Measurements from ENCODE around the gene SEMA3B. TPM values are rescaled to one million over a fixed set of nuclear protein-coding genes. Genes with fewer than 3 reads are reported as not detected.
"Not testable (repeated sequence)": the region's sequence is repeated elsewhere in the genome, so short reads cannot be mapped to it uniquely, and the experiment has no call there.

SEMA3B gene
- total RNA-seq, 1 experiment from 2014 or later, result 5.0 TPM

DNA sequence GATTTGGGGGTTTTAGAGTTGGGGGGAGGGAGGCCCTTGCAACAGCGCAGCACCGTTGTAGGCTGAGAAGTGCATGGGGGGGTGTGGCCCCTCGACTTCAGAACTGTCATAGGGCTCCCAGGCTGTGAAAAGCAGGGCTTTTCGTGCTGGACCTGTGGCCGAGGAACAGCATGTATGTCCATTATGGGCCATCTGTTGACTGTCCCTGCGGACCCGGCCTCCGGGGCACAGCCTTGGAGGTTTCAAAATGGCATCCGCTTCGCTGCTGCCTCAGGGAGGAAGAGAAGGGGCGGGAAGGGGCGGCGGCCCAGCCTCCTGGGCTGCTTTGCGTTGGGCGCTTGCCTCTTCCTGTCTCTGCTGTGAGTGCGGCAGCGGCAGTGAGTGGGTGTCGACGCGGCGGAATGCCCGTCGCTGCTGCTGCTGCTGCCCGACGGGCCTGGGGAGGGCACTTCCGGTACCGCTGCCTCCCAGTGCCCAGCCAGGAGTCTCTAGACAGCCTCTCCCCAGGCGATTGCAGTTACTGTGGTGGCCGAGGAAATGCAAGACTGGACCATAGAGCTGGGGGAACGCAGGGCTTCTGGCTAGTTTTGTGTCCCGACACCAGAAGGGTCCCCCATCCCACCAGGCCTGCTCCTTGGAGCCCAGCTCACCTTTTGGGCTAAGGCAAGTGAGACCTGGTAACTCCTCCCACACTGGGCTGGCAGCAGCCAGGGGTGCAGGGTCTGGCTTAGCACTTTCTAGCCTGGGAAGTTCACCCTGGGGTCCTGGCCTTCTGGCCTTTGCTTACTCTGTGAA lies 31.0 kb upstream of the SEMA3B start:
- DNase-seq (ENCODE audit: low read depth), result peak; percentile 92

DNA sequence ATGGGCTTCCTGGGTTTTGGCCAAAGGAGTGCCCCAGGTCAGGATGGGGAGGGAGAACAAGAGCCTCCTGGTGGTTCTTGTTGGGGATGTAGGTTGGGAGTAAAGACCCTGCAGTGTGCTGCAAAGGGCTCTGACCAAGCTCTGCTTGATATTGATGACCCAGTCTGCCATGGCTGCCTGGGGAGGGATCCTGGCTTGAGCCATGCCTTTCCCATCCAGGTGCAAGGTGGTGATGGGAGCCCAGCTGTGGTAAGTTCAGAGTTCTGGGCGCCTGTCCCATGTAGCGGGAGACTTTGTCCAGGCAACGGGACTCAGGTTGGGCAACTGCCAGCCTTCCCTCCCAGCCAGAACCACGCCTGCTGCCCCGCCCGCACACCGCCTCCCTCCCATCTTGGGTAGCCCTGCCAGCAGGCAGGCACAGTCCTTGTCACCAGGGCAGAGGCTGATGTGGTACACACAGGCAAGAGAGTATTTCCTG lies 30.4 kb upstream of the SEMA3B start:
- no peak for DNase-seq (ENCODE audit: low read depth)

DNA sequence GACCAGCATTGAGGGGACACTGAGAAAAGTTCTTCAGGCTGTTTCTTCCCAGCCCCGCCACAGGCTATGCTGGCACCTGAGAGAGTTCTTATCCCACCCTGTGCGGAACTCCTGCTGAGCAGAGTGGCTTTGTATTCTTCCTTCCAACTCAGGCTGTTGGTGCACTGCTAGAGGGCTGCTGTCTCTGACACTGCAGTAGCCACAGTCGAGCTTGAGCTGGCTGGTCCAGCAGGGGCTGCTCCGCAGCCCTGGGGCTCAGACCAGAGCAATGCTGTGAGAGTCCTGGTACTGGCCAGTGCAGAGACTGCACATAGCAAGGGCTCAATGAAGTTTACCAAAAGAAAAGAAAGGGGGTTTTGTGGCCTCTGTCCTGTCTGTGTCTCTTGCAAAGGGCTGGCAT lies 29.3 kb upstream of the SEMA3B start:
- no peak for DNase-seq (ENCODE audit: low read depth)

DNA sequence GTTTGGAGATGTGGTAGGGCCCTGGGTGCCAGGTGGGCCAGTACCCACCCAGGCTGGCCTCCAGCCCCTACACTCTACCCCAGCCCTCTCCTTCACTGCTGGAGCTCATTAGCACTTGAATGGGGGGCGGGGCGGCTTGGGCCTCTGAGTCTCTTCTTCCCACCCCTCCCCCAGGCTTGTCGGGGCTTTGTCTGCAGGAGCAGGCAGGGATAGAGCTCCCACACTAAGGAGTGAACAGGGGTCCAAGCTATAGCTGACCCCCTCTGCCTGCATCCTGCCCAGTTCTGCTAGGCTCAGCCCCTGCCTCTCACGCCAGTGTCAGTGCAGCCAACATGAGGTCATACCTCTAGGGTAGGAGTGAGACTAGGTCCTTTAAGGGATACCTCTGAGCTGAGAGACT lies 27.8 kb upstream of the SEMA3B start:
- no peak for DNase-seq (ENCODE audit: low read depth)

DNA sequence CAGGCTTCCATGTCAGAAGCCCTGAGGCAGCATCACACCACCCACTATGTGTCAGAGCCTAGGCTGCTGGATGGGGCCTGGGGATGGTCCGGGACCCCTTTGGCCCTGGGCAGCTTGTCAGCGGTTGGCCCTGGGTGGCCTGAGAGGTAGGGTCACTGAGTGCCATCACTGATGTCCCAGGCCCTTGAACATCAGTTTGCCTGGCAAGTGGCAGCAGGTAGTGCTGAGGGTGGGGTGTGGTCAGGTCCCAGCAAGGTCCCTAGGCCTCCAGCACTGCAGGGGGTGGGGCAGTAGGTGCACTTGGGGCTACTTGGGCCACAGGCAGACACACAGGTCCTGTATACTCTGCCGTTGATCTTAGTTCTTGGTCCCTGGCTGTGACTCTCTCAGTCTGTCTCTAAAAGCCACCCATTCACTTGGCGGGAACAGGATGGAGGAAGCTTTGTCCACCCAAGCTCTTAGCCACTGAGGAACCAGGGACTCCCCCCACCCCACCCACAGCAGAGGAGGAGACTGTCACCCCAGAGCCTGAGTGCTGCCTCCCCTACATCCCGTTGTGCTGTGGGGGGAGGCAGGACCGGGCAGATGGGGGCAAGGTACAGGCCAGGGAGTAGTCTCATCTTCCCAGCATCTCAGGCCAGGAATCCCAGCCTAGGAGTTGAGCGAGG lies 27.1 kb upstream of the SEMA3B start:
- no peak for DNase-seq (ENCODE audit: low read depth)

DNA sequence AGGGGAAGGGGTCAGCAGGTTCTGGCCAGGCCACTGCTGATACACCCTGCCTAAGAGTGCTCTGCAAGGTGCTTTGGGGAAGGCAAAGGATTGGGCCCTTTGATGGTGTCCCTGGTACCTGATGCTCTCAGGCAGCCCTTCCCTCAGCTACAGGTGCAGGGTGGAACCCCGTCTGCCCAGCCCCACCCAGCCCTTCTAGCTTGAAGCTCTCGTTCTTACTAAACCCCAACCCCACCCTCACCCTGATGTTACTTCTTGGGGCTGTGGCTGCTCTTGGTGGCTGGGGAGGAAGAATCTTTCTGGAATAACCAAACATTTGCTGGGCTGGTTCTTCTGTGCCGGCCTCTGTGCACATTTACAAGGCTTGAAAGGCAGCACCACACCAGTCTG lies 26.6 kb upstream of the SEMA3B start:
- DNase-seq (ENCODE audit: low read depth), result no peak

DNA sequence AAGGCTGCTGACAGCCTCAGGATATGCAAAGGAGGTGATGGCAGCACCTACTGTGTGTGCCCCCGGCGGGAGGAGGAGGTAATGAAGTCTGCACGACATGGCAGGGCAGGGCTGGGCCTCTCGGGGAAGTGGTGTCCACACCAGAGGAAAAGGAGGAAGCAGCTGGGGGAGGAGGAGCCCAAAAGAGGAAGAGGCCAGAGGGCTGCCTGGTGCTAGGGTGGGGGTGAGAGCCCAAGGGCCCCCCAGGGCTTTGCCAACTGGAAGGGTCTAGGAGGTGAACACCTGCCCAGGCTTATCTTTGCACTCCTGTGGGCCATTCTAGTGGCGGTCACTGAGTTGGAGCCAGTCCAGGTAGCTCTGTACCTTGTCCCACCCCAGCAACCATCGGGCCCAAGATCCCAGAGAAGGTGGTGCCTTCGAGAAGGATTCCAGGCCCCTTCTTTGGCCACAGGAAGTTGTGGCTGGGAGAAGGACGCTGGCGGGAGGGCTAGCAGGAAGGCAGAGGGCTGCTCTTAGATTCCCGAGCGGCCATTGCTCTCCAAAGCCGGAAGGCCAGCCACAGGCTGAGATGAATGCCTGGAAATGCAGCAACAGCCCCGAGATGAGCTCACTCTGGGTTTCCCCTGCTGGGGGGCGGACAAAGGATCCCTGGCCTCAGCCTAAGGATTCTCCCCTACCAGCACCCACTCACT lies 25.9 kb upstream of the SEMA3B start:
- DNase-seq (ENCODE audit: low read depth), result peak; percentile 65

DNA sequence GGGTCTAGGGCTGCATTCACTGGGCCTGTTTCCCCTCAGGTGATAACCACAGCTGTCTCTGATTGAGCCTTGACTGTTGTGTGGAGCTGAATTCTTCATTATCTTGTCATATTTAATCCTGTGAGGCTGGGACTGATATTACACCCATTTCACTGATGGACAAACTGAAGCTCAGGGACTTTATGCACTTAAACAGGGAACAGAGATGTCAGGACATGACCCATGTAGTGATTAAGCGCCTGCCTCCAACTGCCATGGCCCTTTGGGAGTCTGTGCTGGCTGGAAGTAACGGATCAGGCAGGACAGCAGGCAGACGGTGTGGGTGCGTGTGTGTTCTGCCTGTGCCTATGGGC lies 25.4 kb upstream of the SEMA3B start:
- DNase-seq (ENCODE audit: low read depth), result no peak

DNA sequence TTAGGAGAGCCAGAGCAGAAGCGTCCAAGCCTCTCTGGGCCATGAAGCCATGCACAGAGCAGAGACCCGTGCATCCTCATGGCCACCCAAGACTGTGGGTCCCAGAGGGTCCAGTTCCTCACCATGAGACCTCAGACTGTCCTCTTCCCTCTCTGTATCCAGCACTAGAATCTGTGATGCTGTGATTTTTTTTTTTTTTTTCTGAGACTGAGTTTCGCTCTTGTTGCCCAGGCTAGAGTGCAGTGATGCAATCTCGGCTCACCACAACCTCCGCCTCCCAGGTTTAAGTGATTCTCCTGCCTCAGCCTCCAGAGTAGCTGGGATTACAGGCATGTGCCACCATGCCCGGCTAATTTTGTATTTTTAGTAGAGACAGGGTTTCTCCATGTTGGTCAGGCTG lies 24.1 kb upstream of the SEMA3B start:
- DNase-seq (ENCODE audit: low read depth), result not testable (repeated sequence)

DNA sequence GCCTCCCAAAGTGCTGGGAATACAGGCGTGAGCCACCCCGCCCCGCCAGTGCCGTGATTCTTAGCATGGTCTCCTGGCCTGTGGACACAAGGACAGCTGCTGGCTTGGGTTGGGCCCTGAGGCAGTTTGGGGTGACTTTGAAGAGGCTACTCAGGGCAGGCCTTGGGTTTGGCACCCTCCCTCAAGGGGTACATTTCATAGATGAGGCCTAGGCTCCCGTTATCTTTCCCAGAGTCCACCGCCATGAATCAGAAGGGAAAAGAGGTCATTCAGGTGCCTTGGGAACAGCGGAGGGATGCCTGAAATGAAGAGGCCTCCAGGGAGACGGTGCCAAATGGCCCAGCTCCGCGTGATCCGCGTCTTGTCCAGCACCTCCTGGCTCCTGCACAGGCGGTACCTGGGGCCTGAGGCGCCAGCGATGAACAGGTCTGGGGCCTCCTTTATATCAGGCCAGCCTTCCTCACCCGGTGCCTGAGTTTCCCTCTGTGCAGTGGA lies 23.6 kb upstream of the SEMA3B start:
- DNase-seq (ENCODE audit: low read depth), result no peak

DNA sequence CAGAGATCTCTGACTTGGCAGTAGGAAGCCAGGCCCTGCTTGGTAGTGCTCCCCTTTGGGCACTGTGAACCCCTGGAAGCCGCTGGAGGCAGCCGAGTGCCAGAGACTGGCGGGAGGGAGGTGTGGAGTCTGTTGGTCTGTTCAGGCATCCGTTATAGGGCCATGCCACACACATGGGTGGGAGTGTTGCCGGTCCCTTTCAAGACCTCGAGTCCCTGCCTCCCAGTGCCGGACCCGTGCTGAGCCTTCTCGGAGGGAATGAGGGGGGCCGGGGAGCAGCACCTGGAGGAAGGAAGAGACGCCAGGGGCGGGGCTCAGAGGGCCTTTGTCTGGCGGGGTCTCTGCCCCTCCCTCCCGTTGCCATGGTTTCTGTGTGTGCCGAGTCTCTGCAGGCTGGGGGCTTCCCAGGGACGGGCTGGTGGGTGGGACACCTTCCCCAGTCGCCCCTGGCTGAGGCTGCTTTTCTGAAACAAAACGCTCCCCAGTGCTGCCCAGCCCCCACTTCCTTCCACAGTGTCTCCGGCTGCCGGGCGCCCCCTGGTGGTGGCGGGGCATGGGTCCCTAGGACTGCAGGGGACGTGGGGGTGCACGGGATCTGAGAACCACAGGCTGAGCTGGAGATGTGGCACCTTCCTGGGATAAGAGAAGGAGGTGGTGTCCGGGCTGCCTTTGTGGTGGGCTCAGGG lies 23.0 kb upstream of the SEMA3B start:
- no peak for DNase-seq (ENCODE audit: low read depth)

DNA sequence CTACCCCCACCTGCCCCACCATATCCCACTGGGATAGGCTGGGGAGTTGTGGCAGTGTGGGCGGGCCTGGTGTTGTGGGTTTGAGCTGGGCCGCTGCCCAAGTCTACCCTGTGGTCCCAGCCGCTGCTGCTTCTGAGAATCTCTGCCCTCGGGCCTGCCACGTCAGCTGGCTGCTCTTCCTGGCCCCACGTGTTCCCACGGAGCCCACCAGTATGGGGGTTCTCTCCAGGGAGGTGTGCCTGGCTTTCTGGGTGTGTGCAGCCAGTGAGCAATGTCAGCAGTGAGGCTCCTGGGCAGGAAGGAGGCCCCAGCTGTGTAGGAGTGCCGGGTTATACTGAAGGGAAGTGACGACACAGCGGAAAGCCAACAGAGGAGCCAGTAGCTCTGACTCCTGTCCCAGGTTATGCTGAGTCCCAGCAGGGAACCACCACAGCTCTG lies 22.4 kb upstream of the SEMA3B start:
- DNase-seq (ENCODE audit: low read depth), result peak; percentile 99

DNA sequence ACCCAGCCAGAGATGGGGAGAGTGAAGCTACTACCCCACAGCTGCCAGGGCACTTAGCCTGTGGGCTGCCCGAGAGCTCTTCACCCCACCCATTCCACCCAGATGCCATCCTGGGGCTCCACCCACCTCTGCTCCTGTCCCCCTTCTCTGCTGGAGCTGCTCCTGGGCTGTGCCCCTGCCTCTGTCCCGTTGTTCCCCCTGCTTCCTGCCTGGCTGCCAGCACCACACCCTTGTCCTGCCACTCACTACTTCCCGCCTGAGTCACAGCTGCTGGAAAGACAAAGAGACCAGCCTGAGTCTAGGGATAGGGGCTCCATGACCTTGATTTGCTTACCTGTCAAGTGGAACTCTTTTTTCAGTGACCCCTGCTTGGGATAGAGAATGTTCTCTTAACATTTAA lies 20.6 kb upstream of the SEMA3B start:
- peak; percentile 84 for DNase-seq (ENCODE audit: low read depth)

DNA sequence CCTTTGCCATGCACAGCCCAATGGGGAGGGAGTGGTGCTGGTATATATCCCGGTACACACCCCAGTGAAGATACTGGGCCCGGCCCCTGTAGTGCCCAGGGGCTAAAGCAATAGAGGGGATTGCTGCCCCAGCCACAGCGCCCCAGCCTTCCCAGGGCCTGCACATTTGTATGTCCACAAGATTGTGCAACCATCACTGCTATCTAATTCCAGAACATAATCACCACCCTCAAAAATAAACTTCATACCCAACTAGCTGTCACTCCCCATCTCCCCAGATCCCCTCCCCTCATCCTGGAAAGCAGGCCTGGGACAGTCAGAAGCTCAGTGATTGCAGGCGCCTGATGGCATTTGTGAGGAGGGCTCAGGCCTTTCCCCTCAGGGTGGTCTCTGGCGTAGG lies 19.5 kb upstream of the SEMA3B start:
- no peak for DNase-seq (ENCODE audit: low read depth)

DNA sequence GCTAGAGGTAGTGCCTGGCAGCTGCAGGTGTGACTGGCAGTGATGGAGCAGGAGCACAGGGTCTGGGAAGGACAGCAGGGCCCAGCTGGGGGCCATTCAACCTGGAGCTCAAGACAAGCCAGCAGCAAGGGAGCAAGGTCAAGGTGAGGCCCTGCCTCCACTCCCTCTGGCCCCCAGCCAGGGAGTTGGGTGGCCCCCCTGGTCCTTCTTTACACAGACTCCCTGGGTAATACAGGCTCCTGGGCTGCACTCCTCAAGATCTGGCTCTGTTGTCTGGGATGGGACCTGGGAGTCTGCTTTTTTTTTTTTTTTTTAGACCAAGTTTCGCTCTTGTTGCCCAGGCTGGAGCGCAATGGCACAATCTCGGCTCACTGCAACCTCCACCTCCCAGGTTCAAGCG lies 18.4 kb upstream of the SEMA3B start:
- DNase-seq (ENCODE audit: low read depth), result no peak

DNA sequence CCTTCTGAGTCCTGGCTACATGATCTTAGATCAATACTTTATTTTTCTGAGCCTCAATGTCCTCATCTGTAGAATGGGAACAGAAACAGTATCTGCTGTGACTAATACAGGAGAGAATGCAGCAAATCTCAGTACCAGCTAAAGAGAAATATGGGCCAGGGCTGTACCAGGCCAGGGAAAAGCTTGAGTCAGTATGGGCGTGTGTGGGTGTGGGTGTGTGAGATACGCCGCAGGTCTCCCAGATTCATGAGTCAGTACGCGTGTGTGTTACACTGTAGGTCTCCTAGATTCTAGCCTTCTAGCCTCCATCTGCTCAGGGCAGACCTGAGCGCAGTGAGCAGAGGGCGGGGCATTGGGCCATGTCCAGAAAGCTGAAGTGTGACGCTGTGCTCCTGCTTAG lies 17.7 kb upstream of the SEMA3B start:
- DNase-seq (ENCODE audit: low read depth), result peak; percentile 95

DNA sequence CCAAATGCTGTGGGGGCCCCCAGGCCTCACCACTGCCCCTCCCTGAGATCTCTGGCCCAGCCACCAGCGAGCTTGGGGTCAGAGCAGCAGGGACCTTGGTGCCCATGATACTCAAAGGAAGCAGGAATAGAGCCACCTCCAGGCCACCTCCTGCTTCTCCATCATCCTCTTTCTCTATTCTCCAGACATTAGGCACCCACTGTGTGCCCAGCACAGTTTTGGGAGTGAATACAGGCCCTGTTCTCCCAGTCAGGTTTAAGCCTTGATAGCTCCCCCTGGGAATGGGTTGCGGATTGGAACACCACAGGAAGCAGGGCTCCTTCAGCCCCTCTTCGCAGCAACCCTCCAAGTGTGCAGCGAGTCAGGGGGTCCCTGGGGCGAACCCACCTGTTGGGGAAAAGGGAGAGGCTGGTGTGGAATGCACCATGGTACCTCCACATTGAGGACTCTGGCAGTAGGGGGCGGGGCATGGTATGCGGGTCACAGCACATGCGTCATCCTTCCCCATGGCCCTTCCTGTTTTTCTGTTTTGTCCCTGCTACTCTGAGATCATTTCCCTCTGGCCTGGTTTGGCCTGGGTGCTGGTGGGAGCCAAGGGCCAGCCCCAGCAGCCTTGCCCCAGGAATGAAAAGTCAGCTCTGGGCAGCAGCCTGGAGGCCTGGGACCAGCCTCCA lies 14.2 kb upstream of the SEMA3B start:
- DNase-seq (ENCODE audit: low read depth), result peak; percentile 73

DNA sequence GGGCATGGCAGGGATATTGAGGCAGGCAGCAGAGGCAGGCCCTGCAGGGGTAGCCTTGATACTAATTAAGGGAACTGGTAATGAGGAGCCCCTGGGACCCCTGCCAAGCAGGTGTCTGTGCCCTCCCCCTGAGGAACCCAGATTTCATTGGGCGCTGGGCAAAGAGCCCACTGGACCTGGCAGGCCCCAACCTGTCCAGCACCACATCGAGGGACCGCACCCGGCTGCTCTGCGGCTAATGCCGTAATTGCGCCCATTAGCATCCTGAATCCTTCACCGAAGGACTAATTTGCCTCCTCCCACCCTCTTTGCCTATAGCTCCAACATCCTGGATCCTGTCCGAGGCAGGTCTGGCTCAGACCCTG lies 13.7 kb upstream of the SEMA3B start:
- no peak for DNase-seq (ENCODE audit: low read depth)

DNA sequence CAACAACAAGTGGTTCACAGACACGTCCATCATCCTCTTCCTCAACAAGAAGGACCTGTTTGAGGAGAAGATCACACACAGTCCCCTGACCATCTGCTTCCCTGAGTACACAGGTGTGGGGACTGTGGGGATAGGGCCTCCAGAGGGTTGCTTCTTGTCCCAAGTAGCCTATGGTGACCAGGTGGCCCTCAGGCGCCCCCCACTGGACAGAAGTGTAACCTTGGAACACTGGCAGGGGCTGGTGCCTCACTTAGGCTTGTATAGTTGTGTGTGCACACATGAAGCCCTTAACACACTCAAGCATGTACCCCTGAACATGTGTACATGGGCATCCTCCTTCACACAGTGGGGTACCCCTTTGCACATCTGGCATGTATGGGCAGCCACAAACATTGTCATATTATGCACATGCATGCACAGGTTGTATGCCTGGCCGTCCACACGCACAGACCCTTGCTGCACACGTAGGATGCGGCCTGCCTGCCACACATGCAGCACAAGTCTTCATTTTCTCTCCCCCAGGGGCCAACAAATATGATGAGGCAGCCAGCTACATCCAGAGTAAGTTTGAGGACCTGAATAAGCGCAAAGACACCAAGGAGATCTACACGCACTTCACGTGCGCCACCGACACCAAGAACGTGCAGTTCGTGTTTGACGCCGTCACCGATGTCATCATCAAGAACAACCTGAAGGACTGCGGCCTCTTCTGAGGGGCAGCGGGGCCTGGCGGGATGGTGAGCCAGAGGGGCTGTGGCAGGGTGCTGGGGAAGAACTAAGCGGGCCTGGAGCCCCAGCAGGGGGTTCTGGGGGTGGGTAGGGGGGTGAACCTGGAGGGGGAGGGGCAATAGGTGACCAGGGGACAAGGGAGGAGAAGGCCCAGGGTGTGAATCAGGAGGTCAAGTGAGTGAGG lies 11.7 kb upstream of the SEMA3B start:
- peak; percentile 52 for DNase-seq (ENCODE audit: low read depth)

Data from HT1080 (cell line).